Naive thymus-derived CD4-positive, alpha-beta T cell (primary cell): ENCODE data around the gene CERS6. TPM values are rescaled to one million over a fixed set of nuclear protein-coding genes. Genes with fewer than 3 reads are reported as not detected.

Experiments
- ATAC-seq: fragments of 150-1000 bp; cut with Tn5 transposase; 2 replicates; pipeline ENCODE4 v1.10.0; 2021; ENCODE audit warnings: mild to moderate bottlenecking, moderate library complexity
- CTCF ChIA-PET: fragments of 350-600 bp; sonication (Branson Sonifier 250); formaldehyde crosslinking; loops from one replicate; lab custom pipeline; 2021; ENCODE audit warnings: antibody characterized with exemption; lab: Charles Lee
- POLR2A ChIA-PET: fragments of 350-600 bp; sonication (Branson Sonifier 250); formaldehyde crosslinking; loops from one replicate; lab custom pipeline; 2021; ENCODE audit warnings: antibody characterized with exemption, inconsistent platforms; lab: Charles Lee
- DNase-seq, 9 donors: peaks; one replicate each; pipeline versions ENCODE4 v3.0.0 to v3.0.0-alpha.2; 2020 to 2022; ENCODE audit warnings: mixed read lengths in 1 of 9
- H3K27ac ChIP-seq: one replicate; pipeline ENCODE4 v1.7.0; 2013; ENCODE audit warnings: mild to moderate bottlenecking, low read depth, low read length, moderate library complexity
- H3K27me3 ChIP-seq, 2 donors: one replicate each; pipeline ENCODE4 v1.7.0; 2013; ENCODE audit warnings: low read length in 2 of 2, mild to moderate bottlenecking in 2 of 2, moderate library complexity in 2 of 2; ENCODE audit not compliant: control insufficient read depth in 2 of 2, insufficient read depth in 2 of 2
- H3K36me3 ChIP-seq, 3 experiments: 1 replicate in 2 of 3; 2 replicates in 1 of 3; pipeline ENCODE4 v1.7.0; 2013; ENCODE audit warnings: low read length in 3 of 3, mild to moderate bottlenecking in 3 of 3, moderate library complexity in 1 of 3; ENCODE audit not compliant: insufficient read depth in 3 of 3, control insufficient read depth in 2 of 3
- H3K4me1 ChIP-seq, 2 donors: one replicate each; pipeline ENCODE4 v1.7.0; 2013; ENCODE audit warnings: low read length in 2 of 2, mild to moderate bottlenecking in 2 of 2, moderate library complexity in 1 of 2; ENCODE audit not compliant: control insufficient read depth in 2 of 2, insufficient read depth in 2 of 2
- H3K4me3 ChIP-seq: 2 replicates; pipeline ENCODE4 v1.7.0; 2013; ENCODE audit warnings: mild to moderate bottlenecking, low read length
- H3K9me3 ChIP-seq, 3 experiments: 1 replicate in 2 of 3; 2 replicates in 1 of 3; pipeline ENCODE4 v1.7.0; 2013; ENCODE audit warnings: low read length in 3 of 3; ENCODE audit not compliant: control insufficient read depth in 2 of 3
- H3K27ac Mint-ChIP-seq, 9 donors: one replicate each; pipeline ENCODE4 v1.8.0; 2020 to 2022; ENCODE audit warnings: mixed read lengths in 9 of 9, mild to moderate bottlenecking in 8 of 9, moderate library complexity in 5 of 9, inconsistent platforms in 2 of 9
- H3K27me3 Mint-ChIP-seq, 5 donors: one replicate each; pipeline ENCODE4 v1.8.0; 2021 to 2022; ENCODE audit warnings: mixed read lengths in 5 of 5, mild to moderate bottlenecking in 1 of 5
- H3K36me3 Mint-ChIP-seq, 5 donors: one replicate each; pipeline ENCODE4 v1.8.0; 2020 to 2022; ENCODE audit warnings: mixed read lengths in 5 of 5, mild to moderate bottlenecking in 3 of 5, inconsistent platforms in 1 of 5
- H3K4me1 Mint-ChIP-seq, 7 donors: one replicate each; pipeline ENCODE4 v1.8.0; 2020 to 2022; ENCODE audit warnings: mixed read lengths in 7 of 7, mild to moderate bottlenecking in 3 of 7, inconsistent platforms in 1 of 7
- H3K4me3 Mint-ChIP-seq, 10 donors: one replicate each; pipeline ENCODE4 v1.8.0; 2020 to 2022; ENCODE audit warnings: mild to moderate bottlenecking in 10 of 10, mixed read lengths in 10 of 10, moderate library complexity in 6 of 10, inconsistent platforms in 2 of 10
- H3K9me3 Mint-ChIP-seq, 11 donors: one replicate each; pipeline ENCODE4 v1.8.0; 2020 to 2022; ENCODE audit warnings: mixed read lengths in 11 of 11, mild to moderate bottlenecking in 4 of 11, inconsistent platforms in 1 of 11, moderate library complexity in 1 of 11
- intact Hi-C, 2 donors: fragments of 100-400 bp; cut with micrococcal nuclease; formaldehyde crosslinking; loops; one replicate each; pipeline ENCODE4 v1.15.1; 2023
- polyA plus RNA-seq, 2 donors: library from polyadenylated mRNA; unstranded; fragments of 300-500 nt; fragmentation: Illumina TruSeq; gene quantifications; one replicate each; pipeline ENCODE4 v1.2.3, GENCODE V29; 2021
- total RNA-seq, 6 experiments: library from RNA in 5 of 6; stranded (reverse) in 5 of 6; gene quantifications; 1 replicate in 5 of 6; 2 replicates in 1 of 6; pipeline ENCODE4 v1.2.3 and lab custom pipeline; 2021 to 2026

CERS6 gene
- total and polyA plus RNA-seq, 7 experiments from 2014 or later: 9.1 to 28.4 (median 19.7) TPM

DNA sequence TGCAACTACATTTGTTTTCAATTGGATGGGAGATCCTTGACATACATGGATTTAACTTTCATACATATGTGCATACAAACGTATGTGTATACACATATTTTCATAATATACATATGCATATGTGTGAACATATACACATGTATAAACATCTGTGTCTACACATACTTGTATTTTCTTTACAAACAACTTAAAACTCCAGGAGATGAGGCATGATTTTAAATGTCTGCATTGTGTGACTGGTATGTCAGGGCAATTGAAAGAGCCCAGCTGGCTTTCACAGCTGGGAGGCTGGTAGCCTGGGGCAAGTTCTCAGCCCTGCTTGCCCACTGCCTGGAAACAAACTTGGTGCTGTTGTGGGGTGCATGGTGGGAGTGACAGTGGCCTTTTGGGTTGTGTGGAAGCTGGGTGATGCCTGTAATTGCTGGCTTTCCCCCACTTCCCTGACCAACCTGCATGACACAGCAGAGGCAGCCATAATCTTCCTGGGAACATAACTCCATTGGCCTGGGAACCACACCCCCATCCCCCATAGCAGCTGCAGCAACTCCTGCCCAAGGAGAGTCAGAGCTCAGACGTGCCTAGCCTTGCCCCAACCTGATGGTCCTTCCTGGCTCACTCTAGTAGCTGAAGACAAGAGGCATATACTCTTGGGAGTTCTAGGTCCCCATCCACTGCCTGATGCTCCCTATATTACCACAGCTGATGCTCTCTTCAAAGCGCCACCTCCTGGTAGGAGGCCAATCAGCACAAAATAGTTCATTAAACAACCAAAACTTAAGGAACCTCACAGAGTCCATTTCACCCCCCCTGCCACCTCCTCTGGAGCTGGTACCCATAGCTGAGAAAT is 158.3 kb downstream of the CERS6 start:
- POLR2A ChIA-PET: no interaction called here
- no peak for ATAC-seq
- DNase-seq: no peak
- no peaks in the 10 kb centered on the region for H3K27me3 Mint-ChIP-seq
- H3K4me3 ChIP-seq: no peak overlapping the region
- intact Hi-C loops: loop anchor here (1.0 to 2.0 kb wide), 2 partner anchors 268 kb away; no protein-coding TSS in a partner anchor
- H3K4me3 Mint-ChIP-seq: no peak overlapping the region
- H3K4me1 ChIP-seq: peaks cover 0 to 14% of the 10 kb centered on the region in 2 donors
- H3K36me3 ChIP-seq: no peaks in the 10 kb centered on the region
- peak overlapping the region in 1 of 9 donors; percentile 72 for H3K27ac Mint-ChIP-seq
- CTCF ChIA-PET: interaction anchor here (1.9 kb wide), 1 partner anchor 268 kb away, joined by 4 read pairs; no protein-coding TSS in a partner anchor
- H3K4me1 Mint-ChIP-seq: peaks cover 17 to 74% (median 57%) of the 10 kb centered on the region in 7 donors
- peaks cover 0 to 14% (median 0%) of the 10 kb centered on the region in 11 donors for H3K9me3 Mint-ChIP-seq
- H3K36me3 Mint-ChIP-seq: peaks cover 9 to 42% (median 24%) of the 10 kb centered on the region in 5 donors
- H3K27me3 ChIP-seq: no peaks in the 10 kb centered on the region
- no peaks in the 10 kb centered on the region for H3K9me3 ChIP-seq
- no peak overlapping the region for H3K27ac ChIP-seq

DNA sequence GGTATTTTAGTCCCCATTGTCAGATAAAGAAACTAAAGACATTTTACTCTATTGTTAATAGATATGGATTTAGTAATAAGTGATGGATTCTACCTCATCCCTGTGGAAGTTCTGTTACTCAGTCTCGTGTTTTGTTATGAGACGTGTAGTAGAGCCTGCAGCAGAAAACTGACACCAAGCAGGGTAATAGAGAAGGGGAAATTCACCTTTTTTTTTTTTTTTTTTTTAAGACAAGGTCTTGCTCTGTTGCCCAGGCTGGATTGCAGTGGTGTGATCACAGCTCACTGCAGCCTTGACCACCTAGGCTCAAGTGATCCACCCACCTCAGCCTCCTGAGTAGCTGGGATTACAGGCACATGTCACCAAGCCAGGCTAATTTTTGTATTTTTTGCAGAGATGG is 164.5 kb downstream of the CERS6 start:
- no peak overlapping the region for H3K4me3 Mint-ChIP-seq
- no peak overlapping the region for H3K27ac ChIP-seq
- H3K9me3 Mint-ChIP-seq: peaks cover 0 to 9% (median 0%) of the 10 kb centered on the region in 11 donors
- peaks cover 0 to 16% (median 5%) of the 10 kb centered on the region in 5 donors for H3K36me3 Mint-ChIP-seq
- peaks cover 0 to 3% of the 10 kb centered on the region in 2 donors for H3K4me1 ChIP-seq
- peaks cover 6 to 77% (median 48%) of the 10 kb centered on the region in 7 donors for H3K4me1 Mint-ChIP-seq
- H3K9me3 ChIP-seq: no peaks in the 10 kb centered on the region
- ChIA-PET CTCF (interaction anchor here (0.6 kb wide), 1 partner anchor 85 kb away, joined by 3 read pairs; no protein-coding TSS in a partner anchor), POLR2A (no interaction called here)
- H3K27me3 ChIP-seq: no peaks in the 10 kb centered on the region
- intact Hi-C loops: no loop called here
- DNase-seq: no peak
- H3K36me3 ChIP-seq: no peaks in the 10 kb centered on the region
- no peak overlapping the region for H3K27ac Mint-ChIP-seq
- H3K27me3 Mint-ChIP-seq: no peaks in the 10 kb centered on the region
- no peak for ATAC-seq
- H3K4me3 ChIP-seq: no peak overlapping the region

DNA sequence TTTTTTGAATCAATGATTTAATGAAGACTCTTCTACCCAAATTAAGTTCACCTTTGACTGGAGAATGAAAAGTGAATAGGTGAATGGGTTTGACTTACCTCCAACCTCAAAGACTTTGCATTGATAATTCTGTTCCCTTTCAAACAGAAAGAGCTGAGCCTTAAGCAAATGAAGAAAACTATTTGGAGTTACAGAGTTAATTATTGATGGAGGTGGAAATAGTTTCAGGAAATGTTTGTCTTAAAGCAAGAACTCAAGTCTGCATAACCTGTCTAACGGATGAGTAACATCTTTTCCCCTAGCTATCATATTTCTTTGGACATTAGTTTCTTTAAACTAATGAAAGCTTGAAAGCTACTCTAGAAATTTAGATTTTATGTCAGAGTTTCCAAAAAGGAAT is 166.5 kb downstream of the CERS6 start:
- Mint-ChIP-seq H3K36me3 (peaks cover 0 to 12% (median 3%) of the 10 kb centered on the region in 5 donors), H3K9me3 (peaks cover 0 to 4% (median 0%) of the 10 kb centered on the region in 11 donors), H3K27me3 (no peaks in the 10 kb centered on the region), H3K27ac (no peak overlapping the region), H3K4me1 (peaks cover 6 to 82% (median 53%) of the 10 kb centered on the region in 7 donors), H3K4me3 (no peak overlapping the region)
- Histone ChIP-seq H3K4me1 (peaks cover 0 to 14% of the 10 kb centered on the region in 2 donors), H3K27ac (no peak overlapping the region), H3K4me3 (no peak overlapping the region), H3K9me3 (no peaks in the 10 kb centered on the region), H3K27me3 (no peaks in the 10 kb centered on the region), H3K36me3 (no peaks in the 10 kb centered on the region)
- DNase-seq (no peak), ATAC-seq (no peak)
- CTCF ChIA-PET: no interaction called here
- intact Hi-C loops: no loop called here
- POLR2A ChIA-PET: no interaction called here

DNA sequence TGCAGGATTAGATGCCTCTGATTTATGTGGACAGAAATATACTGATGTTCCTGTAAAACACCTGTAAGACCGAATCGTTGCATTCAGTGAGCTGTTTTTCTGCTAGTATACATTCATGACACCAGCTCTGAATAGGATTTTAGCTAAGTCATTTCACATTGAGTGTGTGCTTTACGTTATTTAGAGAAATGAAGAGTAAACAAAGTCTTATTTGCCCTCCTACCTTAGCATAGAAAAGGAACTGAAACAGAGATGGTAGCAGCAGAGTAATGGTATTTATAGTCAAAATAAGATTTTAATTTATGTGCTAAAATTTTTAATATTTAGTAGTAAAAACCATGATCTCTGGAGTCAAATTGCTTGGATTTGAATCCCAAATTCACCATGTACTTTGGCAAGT is 168.0 kb downstream of the CERS6 start:
- Mint-ChIP-seq H3K9me3 (no peaks in the 10 kb centered on the region), H3K4me3 (no peak overlapping the region), H3K27ac (no peak overlapping the region), H3K4me1 (peaks cover 6 to 90% (median 57%) of the 10 kb centered on the region in 7 donors), H3K27me3 (no peaks in the 10 kb centered on the region), H3K36me3 (peaks cover 0 to 6% (median 2%) of the 10 kb centered on the region in 5 donors)
- Histone ChIP-seq H3K9me3 (no peaks in the 10 kb centered on the region), H3K27me3 (no peaks in the 10 kb centered on the region), H3K36me3 (no peaks in the 10 kb centered on the region), H3K4me3 (no peak overlapping the region), H3K27ac (no peak overlapping the region), H3K4me1 (peaks cover 0 to 14% of the 10 kb centered on the region in 2 donors)
- POLR2A ChIA-PET: interaction anchor here (1.1 kb wide), 1 partner anchor 94 kb away, joined by 3 read pairs; no protein-coding TSS in a partner anchor
- intact Hi-C loops: no loop called here
- ATAC-seq (no peak), DNase-seq (no peak)
- CTCF ChIA-PET: no interaction called here

DNA sequence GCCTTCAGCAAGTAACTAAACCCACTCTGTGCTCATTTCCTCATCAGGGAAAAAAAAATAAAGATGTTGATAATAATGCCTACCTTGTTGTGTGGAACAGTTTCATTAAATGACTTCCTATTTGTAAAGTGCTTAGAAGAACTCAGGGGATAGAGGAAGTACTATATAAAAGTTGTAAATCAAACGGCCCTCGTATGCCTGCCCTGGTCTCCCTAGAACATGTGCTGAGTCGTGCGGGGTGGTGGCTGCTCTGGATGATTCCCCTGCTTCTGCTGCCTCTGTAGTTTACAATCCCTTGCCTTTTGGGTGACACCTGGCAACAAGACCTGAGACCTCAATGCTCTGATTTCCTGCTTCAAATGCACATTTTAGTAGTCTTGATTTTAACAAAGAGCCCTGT is 170.0 kb downstream of the CERS6 start:
- Mint-ChIP-seq H3K27ac (peak overlapping the region in 6 of 9 donors; percentile 13 to 56 (median 27)), H3K27me3 (no peaks in the 10 kb centered on the region), H3K36me3 (peaks cover 0 to 12% (median 4%) of the 10 kb centered on the region in 5 donors), H3K4me3 (peak overlapping the region in 5 of 10 donors; percentile 11 to 48 (median 26)), H3K9me3 (no peaks in the 10 kb centered on the region), H3K4me1 (peaks cover 6 to 81% (median 57%) of the 10 kb centered on the region in 7 donors)
- ATAC-seq: peak; percentile 57
- CTCF ChIA-PET: interaction anchor here (1.1 kb wide), 1 partner anchor 9 kb away, joined by 3 read pairs; no protein-coding TSS in a partner anchor
- Histone ChIP-seq H3K27me3 (no peaks in the 10 kb centered on the region), H3K4me1 (peaks cover 0 to 14% of the 10 kb centered on the region in 2 donors), H3K27ac (no peak overlapping the region), H3K36me3 (no peaks in the 10 kb centered on the region), H3K4me3 (no peak overlapping the region), H3K9me3 (no peaks in the 10 kb centered on the region)
- POLR2A ChIA-PET: no interaction called here
- intact Hi-C loops: loop anchor here in 1 of 2 donors (5.0 kb wide), 1 partner anchor 279 kb away; no protein-coding TSS in a partner anchor
- peak in 1 of 9 donors; percentile 6 for DNase-seq

DNA sequence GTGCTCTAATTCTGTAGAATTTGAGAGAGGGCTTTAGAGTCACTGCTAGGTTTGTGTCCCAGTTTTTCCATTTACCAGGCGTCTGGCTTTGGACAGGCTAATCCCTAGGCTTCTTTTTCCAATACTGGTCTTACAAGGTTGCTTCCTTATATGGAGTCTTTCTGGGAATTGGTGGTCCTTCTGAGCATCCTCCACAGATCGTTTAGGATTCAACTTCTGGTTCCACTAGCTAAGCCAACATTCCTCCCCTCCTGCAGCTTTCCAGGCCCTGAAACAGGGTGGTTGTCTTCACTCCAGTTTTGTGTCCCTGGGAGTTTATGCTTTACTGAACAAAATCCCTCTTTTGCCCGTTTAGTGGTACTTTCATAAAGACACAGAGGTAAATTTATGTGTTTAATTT is 170.6 kb downstream of the CERS6 start:
- Mint-ChIP-seq H3K36me3 (peaks cover 0 to 10% (median 4%) of the 10 kb centered on the region in 5 donors), H3K9me3 (no peaks in the 10 kb centered on the region), H3K27ac (peak overlapping the region in 5 of 9 donors; percentile 13 to 56 (median 30)), H3K4me3 (no peak overlapping the region), H3K27me3 (no peaks in the 10 kb centered on the region), H3K4me1 (peaks cover 6 to 76% (median 52%) of the 10 kb centered on the region in 7 donors)
- Histone ChIP-seq H3K36me3 (no peaks in the 10 kb centered on the region), H3K4me3 (no peak overlapping the region), H3K4me1 (peaks cover 0 to 14% of the 10 kb centered on the region in 2 donors), H3K27me3 (no peaks in the 10 kb centered on the region), H3K9me3 (no peaks in the 10 kb centered on the region), H3K27ac (no peak overlapping the region)
- ChIA-PET CTCF (no interaction called here), POLR2A (no interaction called here)
- no peak for ATAC-seq
- intact Hi-C loops: loop anchor here in 1 of 2 donors (5.0 kb wide), 1 partner anchor 279 kb away; no protein-coding TSS in a partner anchor
- DNase-seq: no peak
